ENCODE measurements around the gene COL4A2. TPM values are rescaled to one million over a fixed set of nuclear protein-coding genes. Genes with fewer than 3 reads are reported as not detected.

Gene COL4A2
- total RNA-seq, 4 donors from 2014 or later = 75.1 to 322 (median 115) TPM

GRCh38 chr13:110280231-110280813, 26.8 kb upstream of the COL4A2 start:
- H3K4me3 ChIP-seq = no peak overlapping the region
- in situ Hi-C loops (cut with MboI; ENCODE audit: low pct_ligation_motif_present in 1 of 4, low pct_unique_long_range_greater_than_20kb in 1 of 4, low sequenced_read_pairs in 3 of 4) = no loop called here
- no peak for TF ChIP-seq EP300 (IDR thresholded peaks at IDR 0.05; ENCODE audit: low read depth)
- no peak for TF ChIP-seq CTCF (IDR thresholded peaks at IDR 0.05)
- TF ChIP-seq POLR2AphosphoS5 (IDR thresholded peaks at IDR 0.05) = no peak
- TF ChIP-seq POLR2A (IDR thresholded peaks at IDR 0.05) = no peak
- no peaks in the 10 kb centered on the region for H3K9me3 ChIP-seq
- 77 to 87% methylated on average over 9 of the region's 9 CpGs for WGBS, 2 donors (ENCODE audit: low coverage in 1 of 2)
- no peak for DNase-seq
- H3K4me1 ChIP-seq = peaks cover 7 to 41% (median 20%) of the 10 kb centered on the region in 4 donors
- no peaks in the 10 kb centered on the region for H3K36me3 ChIP-seq
- H3K27ac ChIP-seq = peak overlapping the region; percentile 46 to 66 (median 54)
- H3K27me3 ChIP-seq = no peaks in the 10 kb centered on the region
- intact Hi-C loops (cut with DNase I; ENCODE audit: low total_unique reads) = no loop called here

GRCh38 chr13:110280985-110281688, 25.9 kb upstream of the COL4A2 start:
- peak; percentile 26 for DNase-seq
- TF ChIP-seq EP300 (IDR thresholded peaks at IDR 0.05; ENCODE audit: low read depth) (no peak), POLR2AphosphoS5 (IDR thresholded peaks at IDR 0.05) (no peak), POLR2A (IDR thresholded peaks at IDR 0.05) (no peak), CTCF (IDR thresholded peaks at IDR 0.05) (no peak)
- intact Hi-C loops (cut with DNase I; ENCODE audit: low total_unique reads) (no loop called here), in situ Hi-C loops (cut with MboI; ENCODE audit: low pct_ligation_motif_present in 1 of 4, low pct_unique_long_range_greater_than_20kb in 1 of 4, low sequenced_read_pairs in 3 of 4) (no loop called here)
- no peaks in the 10 kb centered on the region for H3K27me3 ChIP-seq
- no peaks in the 10 kb centered on the region for H3K9me3 ChIP-seq
- 51 to 70% methylated on average over 2 to 7 of the region's 7 CpGs for WGBS, 2 donors (ENCODE audit: low coverage in 1 of 2)
- peaks cover 7 to 45% (median 23%) of the 10 kb centered on the region in 4 donors for H3K4me1 ChIP-seq
- peak overlapping the region; percentile 46 to 66 (median 54) for H3K27ac ChIP-seq
- no peak overlapping the region for H3K4me3 ChIP-seq
- H3K36me3 ChIP-seq = no peaks in the 10 kb centered on the region

- peaks cover 10 to 49% (median 23%) of the 10 kb centered on the region in 4 donors for H3K4me1 ChIP-seq
- H3K27me3 ChIP-seq = no peaks in the 10 kb centered on the region
- TF ChIP-seq EP300 (IDR thresholded peaks at IDR 0.05; ENCODE audit: low read depth) = no peak
- TF ChIP-seq CTCF (IDR thresholded peaks at IDR 0.05) = no peak
- TF ChIP-seq POLR2AphosphoS5 (IDR thresholded peaks at IDR 0.05) = no peak
- TF ChIP-seq POLR2A (IDR thresholded peaks at IDR 0.05) = no peak
- H3K36me3 ChIP-seq = no peaks in the 10 kb centered on the region
- WGBS, 2 donors (ENCODE audit: low coverage in 1 of 2) = 69 to 77% methylated on average over 5 of the region's 5 CpGs
- no peaks in the 10 kb centered on the region for H3K9me3 ChIP-seq
- peak overlapping the region; percentile 46 to 66 (median 54) for H3K27ac ChIP-seq
- intact Hi-C loops (cut with DNase I; ENCODE audit: low total_unique reads) (no loop called here), in situ Hi-C loops (cut with MboI; ENCODE audit: low pct_ligation_motif_present in 1 of 4, low pct_unique_long_range_greater_than_20kb in 1 of 4, low sequenced_read_pairs in 3 of 4) (no loop called here)
- no peak overlapping the region for H3K4me3 ChIP-seq
- DNase-seq = no peak
Measured at GRCh38 chr13:110281736-110282135, 25.3 kb upstream of the COL4A2 start.

GRCh38 chr13:110282316-110282841, 24.7 kb upstream of the COL4A2 start:
- no peak for TF ChIP-seq POLR2AphosphoS5 (IDR thresholded peaks at IDR 0.05)
- TF ChIP-seq EP300 (IDR thresholded peaks at IDR 0.05; ENCODE audit: low read depth) = no peak
- TF ChIP-seq POLR2A (IDR thresholded peaks at IDR 0.05) = no peak
- no peak for TF ChIP-seq CTCF (IDR thresholded peaks at IDR 0.05)
- Histone ChIP-seq H3K36me3 (no peaks in the 10 kb centered on the region), H3K27me3 (no peaks in the 10 kb centered on the region), H3K4me1 (peaks cover 9 to 53% (median 23%) of the 10 kb centered on the region in 4 donors), H3K27ac (peak overlapping the region; percentile 46 to 66 (median 54)), H3K4me3 (no peak overlapping the region), H3K9me3 (no peaks in the 10 kb centered on the region)
- no peak for DNase-seq
- WGBS, 2 donors (ENCODE audit: low coverage in 1 of 2) = 100% methylated on average over 1 of the region's 1 CpG; no CpG with 5 or more reads in 1 of the 2 donors
- intact Hi-C loops (cut with DNase I; ENCODE audit: low total_unique reads) (no loop called here), in situ Hi-C loops (cut with MboI; ENCODE audit: low pct_ligation_motif_present in 1 of 4, low pct_unique_long_range_greater_than_20kb in 1 of 4, low sequenced_read_pairs in 3 of 4) (no loop called here)

Data from transverse colon (tissue), 4 donors.